IMR-90 (cell line): ENCODE measurements around the gene KCNAB2.

Experiments
- BHLHE40 ChIP-seq: fragments of 150-350 bp; IDR thresholded peaks from 2 replicates; pipeline ENCODE4 v1.6.1; 2016; ENCODE audit warnings: mild to moderate bottlenecking, low read depth, low read length
- POLR2A ChIP-seq: IDR thresholded peaks from 2 replicates; pipeline ENCODE4 v1.6.1; 2012; ENCODE audit warnings: mild to moderate bottlenecking, low read depth, low read length
- RAD21 ChIP-seq: IDR thresholded peaks from 2 replicates; pipeline ENCODE4 v1.6.1; 2012; ENCODE audit warnings: low read length, improper control_type of control experiment
- SMC3 ChIP-seq: fragments of 150-350 bp; IDR thresholded peaks from 2 replicates; pipeline ENCODE4 v1.6.1; 2016; ENCODE audit warnings: low read depth, mild to moderate bottlenecking, antibody characterized with exemption, low read length, moderate library complexity
- TF ChIP-seq, protein P1 (sequence below): conservative IDR thresholded peaks from 2 replicates; pipeline ENCODE4 v1.5.1; 2012; ENCODE audit warnings: mild to moderate bottlenecking, low read depth, low read length, improper control_type of control experiment
- TF ChIP-seq, protein P2 (sequence below): fragments of 150-350 bp; IDR thresholded peaks from 2 replicates; pipeline ENCODE4 v1.6.1; 2017; ENCODE audit warnings: mild to moderate bottlenecking, antibody characterized with exemption, low read length, low read depth

DNA sequence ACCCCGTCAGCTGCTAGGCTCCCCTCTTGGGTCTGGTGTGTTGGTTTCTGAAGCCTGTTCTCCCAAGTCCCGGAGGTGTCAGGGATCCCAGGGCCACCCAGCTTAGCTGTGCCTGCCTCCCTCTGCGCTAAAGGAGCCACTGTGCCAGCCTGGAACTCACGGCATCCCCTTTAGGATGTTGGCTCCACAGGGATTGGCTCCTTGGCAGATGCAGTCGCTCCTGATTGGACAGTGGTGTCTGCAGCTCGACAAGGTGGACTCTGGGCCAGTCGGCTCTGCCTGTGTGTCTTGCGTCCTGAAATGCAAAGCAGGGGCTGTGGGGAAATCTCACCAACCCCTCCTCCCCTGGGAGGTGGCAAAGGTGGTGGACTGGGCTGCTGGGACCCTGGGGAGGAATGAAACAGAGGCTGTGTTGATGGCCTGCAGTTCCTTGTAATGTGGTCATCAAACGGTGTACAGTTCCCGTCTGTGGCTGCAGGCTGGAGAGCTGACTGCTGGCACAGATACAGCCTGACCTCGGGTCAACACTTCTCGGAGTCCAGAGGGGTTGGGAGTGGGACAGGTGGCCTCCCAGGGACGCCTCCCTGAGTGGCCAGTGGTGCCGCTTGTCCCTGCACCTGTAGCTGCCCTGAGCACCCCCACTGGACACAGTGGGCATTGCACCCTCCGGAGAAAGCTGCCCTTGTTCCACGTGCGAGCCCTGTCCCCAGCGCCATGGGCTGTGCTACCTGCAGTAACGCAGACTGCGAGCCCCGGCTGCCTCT lies 11.5 kb upstream of the KCNAB2 start:
- no peak for TF ChIP-seq POLR2A
- TF ChIP-seq, protein P1, sequence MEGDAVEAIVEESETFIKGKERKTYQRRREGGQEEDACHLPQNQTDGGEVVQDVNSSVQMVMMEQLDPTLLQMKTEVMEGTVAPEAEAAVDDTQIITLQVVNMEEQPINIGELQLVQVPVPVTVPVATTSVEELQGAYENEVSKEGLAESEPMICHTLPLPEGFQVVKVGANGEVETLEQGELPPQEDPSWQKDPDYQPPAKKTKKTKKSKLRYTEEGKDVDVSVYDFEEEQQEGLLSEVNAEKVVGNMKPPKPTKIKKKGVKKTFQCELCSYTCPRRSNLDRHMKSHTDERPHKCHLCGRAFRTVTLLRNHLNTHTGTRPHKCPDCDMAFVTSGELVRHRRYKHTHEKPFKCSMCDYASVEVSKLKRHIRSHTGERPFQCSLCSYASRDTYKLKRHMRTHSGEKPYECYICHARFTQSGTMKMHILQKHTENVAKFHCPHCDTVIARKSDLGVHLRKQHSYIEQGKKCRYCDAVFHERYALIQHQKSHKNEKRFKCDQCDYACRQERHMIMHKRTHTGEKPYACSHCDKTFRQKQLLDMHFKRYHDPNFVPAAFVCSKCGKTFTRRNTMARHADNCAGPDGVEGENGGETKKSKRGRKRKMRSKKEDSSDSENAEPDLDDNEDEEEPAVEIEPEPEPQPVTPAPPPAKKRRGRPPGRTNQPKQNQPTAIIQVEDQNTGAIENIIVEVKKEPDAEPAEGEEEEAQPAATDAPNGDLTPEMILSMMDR, result peak; percentile 52
- TF ChIP-seq BHLHE40, result no peak
- no peak for TF ChIP-seq SMC3
- TF ChIP-seq, protein P2, sequence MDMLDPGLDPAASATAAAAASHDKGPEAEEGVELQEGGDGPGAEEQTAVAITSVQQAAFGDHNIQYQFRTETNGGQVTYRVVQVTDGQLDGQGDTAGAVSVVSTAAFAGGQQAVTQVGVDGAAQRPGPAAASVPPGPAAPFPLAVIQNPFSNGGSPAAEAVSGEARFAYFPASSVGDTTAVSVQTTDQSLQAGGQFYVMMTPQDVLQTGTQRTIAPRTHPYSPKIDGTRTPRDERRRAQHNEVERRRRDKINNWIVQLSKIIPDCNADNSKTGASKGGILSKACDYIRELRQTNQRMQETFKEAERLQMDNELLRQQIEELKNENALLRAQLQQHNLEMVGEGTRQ, result no peak
- TF ChIP-seq RAD21, result peak; percentile 43
